ENCODE data around the gene PRSS50.
A peak's percentile ranks its signal among the peaks of the same experiment; 100 is the strongest.

DNA sequence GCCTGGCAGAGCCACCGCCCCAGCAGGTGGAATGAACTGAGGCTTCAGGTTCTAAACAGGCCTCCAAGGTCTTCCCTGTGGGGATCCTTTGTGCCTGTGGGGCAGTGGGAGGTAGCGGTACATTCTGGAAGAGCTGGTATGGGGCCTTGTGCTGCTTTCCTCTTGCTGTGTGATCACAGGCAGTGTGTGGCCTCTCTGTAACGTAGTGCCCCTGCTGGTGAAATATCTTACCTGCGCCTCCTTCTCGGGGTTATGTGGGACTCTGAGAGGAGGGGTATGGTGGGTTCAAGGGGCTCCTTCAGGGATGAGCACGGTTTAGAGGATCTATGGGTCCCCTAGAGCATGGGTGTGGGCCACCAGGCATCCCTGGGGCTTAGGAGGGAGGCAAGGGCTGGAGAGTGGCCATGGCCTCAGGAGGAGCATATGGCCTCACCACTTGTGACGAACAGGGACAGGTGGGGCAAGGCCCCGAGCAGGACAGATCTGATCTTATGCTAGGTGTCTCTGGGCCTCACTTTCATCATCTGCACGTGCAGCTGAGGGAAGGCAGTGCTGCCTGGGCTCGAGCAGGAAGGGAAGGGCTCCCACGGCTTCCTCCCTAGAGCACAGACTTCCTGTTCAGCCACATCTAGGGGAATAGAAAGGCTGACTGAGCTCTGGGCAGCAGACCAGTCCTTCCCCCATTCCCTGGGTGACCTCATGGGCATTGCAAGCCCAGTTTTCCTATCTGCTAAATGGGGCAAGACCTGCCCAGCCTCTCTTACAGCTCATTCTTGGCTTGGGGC lies 22.3 kb downstream of the PRSS50 start:
- TF ChIP-seq CTCF (IDR thresholded peaks at IDR 0.05) (peak in 1 of 4 experiments; percentile 3), POLR2A (IDR thresholded peaks at IDR 0.05) (no peak)

Measured in gastroesophageal sphincter (tissue), 3 donors.